Measurements from ENCODE around the gene ZNF28.

- TF ChIP-seq CTCF (IDR thresholded peaks at IDR 0.05) (no peak), POLR2AphosphoS5 (IDR thresholded peaks at IDR 0.05; ENCODE audit: low read depth, low read length) (no peak)
Measured at GRCh38 chr19:52778811-52779210, 42.6 kb downstream of the ZNF28 start.

Data from Panc1 (cell line).